ENCODE measurements around the gene ATP8A1. TPM values are rescaled to one million over a fixed set of nuclear protein-coding genes. Genes with fewer than 3 reads are reported as not detected.
A peak's percentile ranks its signal among the peaks of the same experiment; 100 is the strongest.

ATP8A1 gene
- total RNA-seq, 2 donors from 2014 or later, result 18.6 to 74.0 TPM

DNA sequence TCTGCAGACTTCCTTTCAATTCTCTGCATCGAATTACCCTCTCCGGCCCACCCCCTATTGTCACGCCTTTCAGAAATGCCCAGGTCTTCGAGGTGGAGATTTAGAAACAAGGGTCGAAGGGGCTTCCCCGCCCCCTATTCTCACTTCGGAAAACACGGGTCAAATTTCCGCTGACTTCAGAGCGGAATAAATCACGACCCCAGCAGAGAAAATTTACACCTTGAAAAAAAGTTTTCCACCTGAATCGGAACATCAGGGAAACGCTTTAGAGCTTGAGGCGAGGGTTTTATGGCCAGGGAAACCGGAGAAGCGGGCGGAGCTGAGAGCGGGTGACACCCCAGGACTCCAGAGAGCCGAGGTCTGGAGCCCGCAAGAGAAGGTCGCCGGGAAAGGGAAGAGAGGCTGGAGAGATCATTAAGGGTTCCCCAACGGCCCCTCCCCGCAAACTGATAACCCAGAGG, 258.0 kb downstream of the ATP8A1 start:
- intact Hi-C loops (cut with DNase I), result no loop called here
- H3K36me3 ChIP-seq, result no peaks in the 10 kb centered on the region
- no peak overlapping the region for H3K4me3 ChIP-seq
- H3K9me3 ChIP-seq, result no peaks in the 10 kb centered on the region
- no peak for DNase-seq (ENCODE audit: low spot score)
- WGBS, result 5% methylated on average over 24 of the region's 24 CpGs
- TF ChIP-seq, protein P1, sequence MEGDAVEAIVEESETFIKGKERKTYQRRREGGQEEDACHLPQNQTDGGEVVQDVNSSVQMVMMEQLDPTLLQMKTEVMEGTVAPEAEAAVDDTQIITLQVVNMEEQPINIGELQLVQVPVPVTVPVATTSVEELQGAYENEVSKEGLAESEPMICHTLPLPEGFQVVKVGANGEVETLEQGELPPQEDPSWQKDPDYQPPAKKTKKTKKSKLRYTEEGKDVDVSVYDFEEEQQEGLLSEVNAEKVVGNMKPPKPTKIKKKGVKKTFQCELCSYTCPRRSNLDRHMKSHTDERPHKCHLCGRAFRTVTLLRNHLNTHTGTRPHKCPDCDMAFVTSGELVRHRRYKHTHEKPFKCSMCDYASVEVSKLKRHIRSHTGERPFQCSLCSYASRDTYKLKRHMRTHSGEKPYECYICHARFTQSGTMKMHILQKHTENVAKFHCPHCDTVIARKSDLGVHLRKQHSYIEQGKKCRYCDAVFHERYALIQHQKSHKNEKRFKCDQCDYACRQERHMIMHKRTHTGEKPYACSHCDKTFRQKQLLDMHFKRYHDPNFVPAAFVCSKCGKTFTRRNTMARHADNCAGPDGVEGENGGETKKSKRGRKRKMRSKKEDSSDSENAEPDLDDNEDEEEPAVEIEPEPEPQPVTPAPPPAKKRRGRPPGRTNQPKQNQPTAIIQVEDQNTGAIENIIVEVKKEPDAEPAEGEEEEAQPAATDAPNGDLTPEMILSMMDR (IDR thresholded peaks at IDR 0.05), result no peak
- TF ChIP-seq POLR2A (IDR thresholded peaks at IDR 0.05) (no peak), POLR2AphosphoS5 (IDR thresholded peaks at IDR 0.05) (no peak)
- H3K27me3 ChIP-seq (replicated peaks; ENCODE audit: insufficient read depth), result peaks cover 15% of the 10 kb centered on the region
- H3K4me1 ChIP-seq (replicated peaks), result peaks cover 5% of the 10 kb centered on the region
- H3K27ac ChIP-seq, result no peak overlapping the region

DNA sequence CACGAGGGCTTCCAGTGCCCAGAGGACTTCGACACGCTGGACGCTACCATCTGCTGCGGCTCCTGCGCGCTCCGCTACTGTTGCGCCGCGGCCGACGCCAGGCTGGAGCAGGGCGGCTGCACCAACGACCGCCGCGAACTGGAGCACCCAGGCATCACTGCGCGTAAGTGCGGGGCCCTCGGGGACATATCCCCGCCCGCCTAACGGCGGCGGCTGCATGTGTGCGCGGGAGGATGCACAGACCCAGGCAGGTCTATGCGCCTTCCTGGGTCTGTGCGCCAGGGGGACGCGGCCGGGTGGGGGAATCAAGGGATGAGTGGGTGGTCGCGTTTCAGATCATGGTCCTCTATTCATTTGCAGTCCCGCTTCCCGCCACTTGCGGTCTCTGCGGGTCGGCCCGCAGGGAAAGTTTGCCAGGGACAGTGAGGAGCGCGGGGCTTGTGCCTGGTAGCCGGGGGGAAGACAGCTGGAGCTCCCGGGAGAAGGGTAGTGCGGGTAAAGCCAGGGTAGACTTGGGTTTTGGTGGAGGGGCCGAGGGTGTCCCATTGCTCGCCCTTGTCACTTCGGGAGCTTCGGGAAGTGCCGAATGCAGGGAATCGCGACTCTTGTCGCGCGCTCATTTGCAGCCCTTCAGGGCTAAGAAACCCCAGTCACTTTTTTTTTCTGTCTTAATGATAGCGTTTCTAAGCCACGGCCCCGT, 258.6 kb downstream of the ATP8A1 start:
- peak overlapping the region; percentile 20 to 27 for H3K4me3 ChIP-seq
- H3K27me3 ChIP-seq (replicated peaks; ENCODE audit: insufficient read depth), result peaks cover 15% of the 10 kb centered on the region
- H3K4me1 ChIP-seq (replicated peaks), result peaks cover 5% of the 10 kb centered on the region
- no peak for DNase-seq (ENCODE audit: low spot score)
- intact Hi-C loops (cut with DNase I), result no loop called here
- H3K36me3 ChIP-seq, result no peaks in the 10 kb centered on the region
- H3K9me3 ChIP-seq, result no peaks in the 10 kb centered on the region
- no peak overlapping the region for H3K27ac ChIP-seq
- TF ChIP-seq POLR2AphosphoS5 (IDR thresholded peaks at IDR 0.05), result no peak
- TF ChIP-seq, protein P1 (IDR thresholded peaks at IDR 0.05), result no peak
- TF ChIP-seq POLR2A (IDR thresholded peaks at IDR 0.05), result no peak
- WGBS, result 2% methylated on average over 60 of the region's 60 CpGs

DNA sequence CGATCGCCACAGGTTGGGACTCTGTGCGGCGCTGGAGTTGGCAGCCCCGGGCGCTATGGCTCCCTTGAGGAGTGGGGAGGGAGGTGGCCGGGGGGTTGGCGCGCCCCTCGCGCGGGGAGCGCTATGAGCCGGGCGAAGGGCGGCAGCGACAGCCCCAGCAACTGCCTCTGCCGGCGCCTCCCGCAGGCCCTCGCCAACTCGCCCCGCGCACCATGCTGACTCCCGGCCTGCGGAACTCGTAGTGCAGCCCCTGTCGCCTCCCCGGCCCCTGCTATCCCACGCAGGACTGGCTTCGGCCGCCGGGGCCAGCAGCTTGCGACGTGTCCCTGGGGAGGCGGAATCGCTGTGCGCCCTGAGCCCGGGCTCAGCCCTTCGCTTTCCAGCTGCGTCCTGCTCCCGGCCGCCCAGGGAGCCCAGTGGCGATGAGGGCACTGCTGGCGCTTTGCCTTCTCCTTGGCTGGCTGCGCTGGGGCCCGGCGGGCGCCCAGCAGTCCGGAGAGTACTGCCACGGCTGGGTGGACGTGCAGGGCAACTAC, 259.2 kb downstream of the ATP8A1 start:
- TF ChIP-seq POLR2AphosphoS5 (IDR thresholded peaks at IDR 0.05), result no peak
- TF ChIP-seq, protein P1 (IDR thresholded peaks at IDR 0.05), result no peak
- no peak for TF ChIP-seq POLR2A (IDR thresholded peaks at IDR 0.05)
- intact Hi-C loops (cut with DNase I), result no loop called here
- Histone ChIP-seq H3K9me3 (no peaks in the 10 kb centered on the region), H3K27ac (no peak overlapping the region), H3K36me3 (no peaks in the 10 kb centered on the region), H3K4me1 (replicated peaks) (peaks cover 5% of the 10 kb centered on the region), H3K27me3 (replicated peaks; ENCODE audit: insufficient read depth) (peaks cover 15% of the 10 kb centered on the region), H3K4me3 (peak overlapping the region; percentile 20 to 27)
- DNase-seq (ENCODE audit: low spot score), result no peak
- WGBS, result 2% methylated on average over 30 of the region's 52 CpGs

DNA sequence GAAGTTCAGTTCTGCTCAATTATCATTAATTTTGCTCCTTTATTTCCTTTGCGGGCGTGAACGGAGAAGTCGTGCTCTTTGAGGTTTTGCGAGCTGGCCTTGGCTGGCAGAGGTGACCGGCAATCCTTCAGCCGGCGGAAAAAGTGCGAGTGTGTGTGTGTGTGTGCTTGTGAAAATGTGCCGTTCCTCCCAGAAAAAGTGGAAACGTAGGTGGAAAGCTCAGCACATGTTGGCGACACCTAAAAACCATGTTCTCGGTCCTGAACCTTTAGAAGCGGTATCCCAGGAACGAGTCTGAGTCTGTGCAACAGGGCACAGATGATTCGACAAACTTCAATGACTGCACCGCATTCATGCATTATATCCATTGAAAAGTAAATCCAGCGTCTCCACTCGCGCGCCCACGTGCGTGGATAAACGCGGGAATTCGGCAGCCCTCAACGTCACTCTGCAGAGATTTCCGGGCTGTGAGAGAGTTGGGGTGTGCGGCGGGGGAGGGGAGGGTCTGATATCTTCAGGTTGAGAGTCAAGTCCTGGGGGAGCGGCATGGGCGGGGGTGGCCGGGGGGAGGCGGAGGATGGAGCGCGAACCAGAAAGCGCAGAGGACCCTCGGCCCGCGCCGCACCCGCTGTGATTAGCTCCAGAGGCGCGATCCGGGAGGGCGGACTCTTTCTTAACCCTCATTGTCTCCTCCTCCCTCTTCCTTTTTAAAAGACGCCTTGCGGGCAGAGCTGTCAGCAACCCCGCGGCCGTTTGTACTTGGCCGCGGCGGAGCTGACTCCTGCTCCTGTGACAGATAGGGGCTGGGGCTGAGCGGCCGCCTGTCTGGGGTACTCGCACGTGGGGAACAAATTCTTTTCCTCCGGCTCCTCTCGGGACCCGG, 259.9 kb downstream of the ATP8A1 start, which contains the start of gene SHISA3:
Gene SHISA3 (plus strand): TSS at position 737 of the 883 bp plus-strand sequence. CDS start 569 bp downstream, outside the sequence.
- no peak within 1 kb of the TSS for H3K27ac ChIP-seq
- H3K4me3 ChIP-seq, result peak within 1 kb of the TSS; percentile 20 to 27
- peaks cover 15% of the 10 kb centered on the region for H3K27me3 ChIP-seq (replicated peaks; ENCODE audit: insufficient read depth)
- peaks cover 5% of the 10 kb centered on the region for H3K4me1 ChIP-seq (replicated peaks)
- H3K9me3 ChIP-seq, result no peaks in the 10 kb centered on the region
- DNase-seq (ENCODE audit: low spot score), result no peak
- intact Hi-C loops (cut with DNase I), result no loop called here
- WGBS, result 5% methylated on average over 61 of the region's 61 CpGs
- no peaks in the 10 kb centered on the region for H3K36me3 ChIP-seq
- TF ChIP-seq, protein P1 (IDR thresholded peaks at IDR 0.05), result no peak
- TF ChIP-seq POLR2AphosphoS5 (IDR thresholded peaks at IDR 0.05) (no peak), POLR2A (IDR thresholded peaks at IDR 0.05) (no peak)

All from prostate gland (tissue), 2 donors.